Keratinocyte (primary cell): ENCODE measurements around the gene C6orf132. TPM values are rescaled to one million over a fixed set of nuclear protein-coding genes. Genes with fewer than 3 reads are reported as not detected.

ENCODE experiments used
- DNase-seq: peaks from one replicate; pipeline ENCODE4 v3.0.0-alpha.2; 2011; ENCODE audit warnings: low read depth, missing footprints, low spot score
- FAIRE-seq: peaks from 2 replicates; lab custom pipeline; 2011; peaks lifted over from hg19 to GRCh38; lab: Jason Lieb, UNC
- H2AFZ ChIP-seq: 2 replicates; pipeline ENCODE4 v1.6.0; 2012; ENCODE audit warnings: low read length, control low read depth, inconsistent platforms; ENCODE audit not compliant: control insufficient read depth
- H3K27ac ChIP-seq: 2 replicates; pipeline ENCODE4 v1.5.1; 2011; ENCODE audit warnings: low read length; ENCODE audit not compliant: control insufficient read depth, insufficient read depth
- H3K27me3 ChIP-seq: 3 replicates; pipeline ENCODE4 v1.6.0; 2011; ENCODE audit warnings: low read length; ENCODE audit not compliant: control insufficient read depth, insufficient read depth; ENCODE audit errors: extremely low read depth
- H3K36me3 ChIP-seq, 2 experiments: 2 replicates in 1 of 2; 3 replicates in 1 of 2; pipeline ENCODE4 v1.5.1; 2011; ENCODE audit warnings: low read length in 2 of 2, mild to moderate bottlenecking in 1 of 2; ENCODE audit not compliant: control insufficient read depth in 2 of 2, insufficient read depth in 2 of 2; ENCODE audit errors: extremely low read depth in 1 of 2
- H3K4me1 ChIP-seq: 3 replicates; pipeline ENCODE4 v1.5.1; 2011; ENCODE audit warnings: low read length; ENCODE audit not compliant: control insufficient read depth, insufficient read depth; ENCODE audit errors: extremely low read depth
- H3K4me2 ChIP-seq: 3 replicates; pipeline ENCODE4 v1.6.0; 2011; ENCODE audit warnings: low read depth, low read length; ENCODE audit not compliant: control insufficient read depth, insufficient read depth; ENCODE audit errors: extremely low read depth
- H3K4me3 ChIP-seq, 3 experiments: fragments of 200-600 bp in 1 of 3; sonication (generic) in 1 of 3; 2 replicates in 2 of 3; 3 replicates in 1 of 3; pipeline ENCODE4 v1.5.1; 2011 to 2016; ENCODE audit warnings: low read length in 3 of 3, mild to moderate bottlenecking in 3 of 3, control low read depth in 2 of 3, inconsistent platforms in 1 of 3, low read depth in 1 of 3, mixed read lengths in 1 of 3, mixed run types in 1 of 3, moderate library complexity in 1 of 3; ENCODE audit not compliant: control insufficient read depth in 2 of 3, insufficient read depth in 2 of 3; ENCODE audit errors: extremely low read depth in 1 of 3
- H3K79me2 ChIP-seq: 2 replicates; pipeline ENCODE4 v1.6.0; 2012; ENCODE audit warnings: low read length; ENCODE audit not compliant: control insufficient read depth, insufficient read depth
- H3K9ac ChIP-seq: 3 replicates; pipeline ENCODE4 v1.6.0; 2011; ENCODE audit warnings: low read length; ENCODE audit not compliant: control insufficient read depth, insufficient read depth; ENCODE audit errors: extremely low read depth
- H3K9me1 ChIP-seq: 3 replicates; pipeline ENCODE4 v1.6.0; 2011; ENCODE audit warnings: low read length; ENCODE audit not compliant: control insufficient read depth, insufficient read depth; ENCODE audit errors: extremely low read depth
- H3K9me3 ChIP-seq: 2 replicates; pipeline ENCODE4 v1.5.1; 2012; ENCODE audit warnings: low read depth, low read length; ENCODE audit not compliant: control insufficient read depth
- H4K20me1 ChIP-seq: 3 replicates; pipeline ENCODE4 v1.6.0; 2011; ENCODE audit warnings: low read length; ENCODE audit not compliant: control insufficient read depth, insufficient read depth; ENCODE audit errors: extremely low read depth
- EZH2 ChIP-seq: IDR thresholded peaks from one replicate; pipeline ENCODE4 v1.6.1; 2012; ENCODE audit warnings: inconsistent platforms, mild to moderate bottlenecking, low read length, moderate library complexity
- dilution Hi-C: fragments of 300-500 bp; cut with MboI; formaldehyde crosslinking; loops from one replicate; pipeline ENCODE4 v1.7.0; 2020; ENCODE audit warnings: low sequenced_read_pairs; ENCODE audit not compliant: extremely low pct_ligation_motif_present
- polyA plus RNA-seq, 5 experiments: library from polyadenylated mRNA; depleted of rRNA in 3 of 5; stranded (reverse) in 3 of 5; stranded (forward) in 1 of 5; unstranded in 1 of 5; fragments of >200 nt; gene quantifications; 1 replicate in 1 of 5; 2 replicates in 3 of 5; 3 replicates in 1 of 5; pipeline versions ENCODE4 v1.2.1 to v1.2.3, GENCODE V29; 2011 to 2012; ENCODE audit warnings: missing spikeins in 2 of 5, low read depth in 1 of 5, low replicate concordance in 1 of 5
- TF ChIP-seq, protein P1 (sequence below), 3 experiments: IDR thresholded peaks in 1 of 3; conservative IDR thresholded peaks in 1 of 3; optimal IDR thresholded peaks in 1 of 3; 2 replicates in 2 of 3; 3 replicates in 1 of 3; pipeline versions ENCODE3 to v1.5.1; 2011; ENCODE audit warnings: low read length in 3 of 3, mild to moderate bottlenecking in 3 of 3, moderate library complexity in 2 of 3, control low read depth in 1 of 3, inconsistent platforms in 1 of 3; ENCODE audit not compliant: insufficient read depth in 2 of 3; ENCODE audit errors: extremely low read depth in 1 of 3

Gene C6orf132
- polyA plus RNA-seq, 1 donor (not counting 4 experiments of a cell fraction or from before 2014, with no cell fraction given) = 11.8 TPM

DNA sequence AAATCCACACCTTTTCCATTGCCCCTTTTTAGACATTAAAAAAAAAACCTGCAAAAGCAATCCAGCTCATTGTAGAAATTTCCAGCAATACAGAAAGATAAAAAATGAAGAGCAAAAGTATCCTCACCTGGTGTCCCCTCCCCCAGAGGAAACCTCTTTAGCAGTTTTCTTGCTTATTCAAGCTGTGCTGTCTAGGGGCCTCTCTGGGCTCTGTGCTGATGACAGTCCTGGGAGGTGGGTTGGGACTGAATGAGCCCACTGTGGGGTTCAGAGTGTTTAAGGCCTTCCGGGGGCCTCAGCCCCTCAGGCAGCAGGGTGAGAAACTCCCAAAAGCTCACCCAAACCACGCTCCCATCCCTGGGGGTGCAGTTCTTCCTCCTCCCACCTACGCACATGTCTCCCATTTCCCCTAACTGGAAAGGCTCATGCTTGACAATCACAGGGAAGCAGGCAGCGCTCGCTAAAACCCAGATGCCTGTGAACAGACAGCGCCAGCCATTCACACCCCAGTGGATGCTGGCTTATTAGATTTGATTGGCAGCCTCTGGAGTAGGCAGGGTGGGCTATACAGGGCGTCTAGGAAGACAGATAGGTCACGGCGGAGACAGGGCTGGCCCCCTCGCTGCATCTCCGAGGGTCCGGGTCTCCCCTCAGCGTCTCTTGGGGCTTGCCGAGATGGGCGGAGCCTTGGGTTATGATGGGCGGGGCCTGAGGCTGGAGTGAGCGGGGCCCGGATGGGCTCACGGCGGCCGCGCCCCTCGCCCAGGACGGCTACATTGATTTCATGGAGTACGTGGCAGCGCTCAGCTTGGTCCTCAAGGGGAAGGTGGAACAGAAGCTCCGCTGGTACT is 35.3 kb upstream of the C6orf132 start:
- DNase-seq (no peak), FAIRE-seq (no peak)
- H3K4me2 ChIP-seq = no peak overlapping the region
- no peaks in the 10 kb centered on the region for H4K20me1 ChIP-seq
- H3K9ac ChIP-seq = no peak overlapping the region
- no peak overlapping the region for H3K27ac ChIP-seq
- peaks cover 4% of the 10 kb centered on the region for H3K27me3 ChIP-seq
- no peak overlapping the region for H3K4me3 ChIP-seq
- TF ChIP-seq, protein P1, sequence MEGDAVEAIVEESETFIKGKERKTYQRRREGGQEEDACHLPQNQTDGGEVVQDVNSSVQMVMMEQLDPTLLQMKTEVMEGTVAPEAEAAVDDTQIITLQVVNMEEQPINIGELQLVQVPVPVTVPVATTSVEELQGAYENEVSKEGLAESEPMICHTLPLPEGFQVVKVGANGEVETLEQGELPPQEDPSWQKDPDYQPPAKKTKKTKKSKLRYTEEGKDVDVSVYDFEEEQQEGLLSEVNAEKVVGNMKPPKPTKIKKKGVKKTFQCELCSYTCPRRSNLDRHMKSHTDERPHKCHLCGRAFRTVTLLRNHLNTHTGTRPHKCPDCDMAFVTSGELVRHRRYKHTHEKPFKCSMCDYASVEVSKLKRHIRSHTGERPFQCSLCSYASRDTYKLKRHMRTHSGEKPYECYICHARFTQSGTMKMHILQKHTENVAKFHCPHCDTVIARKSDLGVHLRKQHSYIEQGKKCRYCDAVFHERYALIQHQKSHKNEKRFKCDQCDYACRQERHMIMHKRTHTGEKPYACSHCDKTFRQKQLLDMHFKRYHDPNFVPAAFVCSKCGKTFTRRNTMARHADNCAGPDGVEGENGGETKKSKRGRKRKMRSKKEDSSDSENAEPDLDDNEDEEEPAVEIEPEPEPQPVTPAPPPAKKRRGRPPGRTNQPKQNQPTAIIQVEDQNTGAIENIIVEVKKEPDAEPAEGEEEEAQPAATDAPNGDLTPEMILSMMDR (optimal IDR thresholded peaks at IDR 0.05 in 1 of 3, IDR thresholded peaks at IDR 0.05 in 1 of 3, conservative IDR thresholded peaks at IDR 0.05 in 1 of 3; ENCODE audit: extremely low read depth in 1 of 3, insufficient read depth in 2 of 3, low read length in 3 of 3) = no peak
- no peak for TF ChIP-seq EZH2
- H3K9me1 ChIP-seq = no peaks in the 10 kb centered on the region
- no peaks in the 10 kb centered on the region for H3K79me2 ChIP-seq
- no peaks in the 10 kb centered on the region for H3K36me3 ChIP-seq
- no peaks in the 10 kb centered on the region for H3K9me3 ChIP-seq
- dilution Hi-C loops = no loop called here
- no peak overlapping the region for H2AFZ ChIP-seq
- H3K4me1 ChIP-seq = no peaks in the 10 kb centered on the region

DNA sequence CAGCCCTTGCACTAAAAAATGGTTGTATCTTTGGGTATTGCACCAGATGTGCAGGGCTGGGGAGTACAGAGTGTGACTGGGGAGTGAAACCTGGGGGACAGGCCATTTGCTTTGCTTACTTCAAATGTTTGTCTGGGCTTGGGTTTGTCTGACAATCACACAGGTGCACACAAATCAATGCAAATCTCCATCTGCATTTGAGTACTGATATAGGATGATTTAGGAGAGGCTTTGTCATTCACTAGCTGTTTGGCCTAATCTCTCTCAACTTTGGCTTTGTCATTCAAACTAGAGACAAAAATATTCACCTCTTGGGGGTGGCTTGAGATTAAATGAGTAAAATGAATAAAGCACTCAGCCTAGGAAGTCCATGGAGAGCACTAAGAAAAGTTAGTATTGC is 34.6 kb upstream of the C6orf132 start:
- Histone ChIP-seq H4K20me1 (no peaks in the 10 kb centered on the region), H3K9me3 (no peaks in the 10 kb centered on the region), H3K27me3 (peaks cover 4% of the 10 kb centered on the region), H3K9me1 (no peaks in the 10 kb centered on the region), H2AFZ (no peak overlapping the region), H3K36me3 (no peaks in the 10 kb centered on the region), H3K4me3 (no peak overlapping the region), H3K4me1 (no peaks in the 10 kb centered on the region), H3K79me2 (no peaks in the 10 kb centered on the region), H3K4me2 (no peak overlapping the region), H3K9ac (no peak overlapping the region), H3K27ac (no peak overlapping the region)
- dilution Hi-C loops = no loop called here
- TF ChIP-seq EZH2 = no peak
- TF ChIP-seq, protein P1 (optimal IDR thresholded peaks at IDR 0.05 in 1 of 3, IDR thresholded peaks at IDR 0.05 in 1 of 3, conservative IDR thresholded peaks at IDR 0.05 in 1 of 3; ENCODE audit: extremely low read depth in 1 of 3, insufficient read depth in 2 of 3, low read length in 3 of 3) = no peak
- DNase-seq = no peak
- FAIRE-seq = no peak
